Heart left ventricle (tissue), 13 donors: ENCODE data around the gene IFT43.

ENCODE experiments used
- CTCF ChIP-seq, 12 donors: fragments of 200-600 bp; sonication (generic) in 4 of 12; IDR thresholded peaks; one replicate each; pipeline versions ENCODE4 v1.5.0 to v1.8.0; 2018 to 2022; ENCODE audit warnings: antibody characterized with exemption in 12 of 12, mild to moderate bottlenecking in 5 of 12
- POLR2A ChIP-seq, 2 donors: fragments of 450-650 bp; IDR thresholded peaks; one replicate each; pipeline ENCODE4 v1.6.1; 2017; ENCODE audit warnings: antibody characterized with exemption in 2 of 2, mild to moderate bottlenecking in 2 of 2, moderate library complexity in 2 of 2
- donor health status: ischemic (EF 13 %, LVEDD 7.1; RV severe dilation, severe dysfunction).
- donor health status: DM: no; HTN: yes; CAD: no.
- donor health status: DM: no; HTN: no; CAD: no.
- donor health status: ischemic (EF 25% LVEDD 6.9; RV normal size, moderate dysfunction).
- donor health status: ischemic (EF 25% LVEDD 5.7; RV mildly dilated, moderate dysfunction).
- donor health status: ischemic (EF 35%, LVEDD 5.7; RV mildly dilated, moderate dysfunction).
- donor health status: nonischemic (EF 11% LVEDD 7.7; RV severe dilation, severe dysfunction).
- donor health status: DM: yes; HTN: yes; CAD: no.
- donor health status: PGD.
- donor health status: ischemic (EF 29% LVEDD 5.4; RV normal size, mild dysfunction).
- donor health status: nonischemic (EF 23%, LVEDD 6.1; RV moderate dilation, normal function).

- TF ChIP-seq CTCF (IDR thresholded peaks at IDR 0.05) (no peak), POLR2A (IDR thresholded peaks at IDR 0.05) (no peak)
Observed at GRCh38 chr14:76104802-76105355, 119.3 kb downstream of the IFT43 start.
